ENCODE results near the gene ITPRIPL1.

The ITPRIPL1 gene

DNA sequence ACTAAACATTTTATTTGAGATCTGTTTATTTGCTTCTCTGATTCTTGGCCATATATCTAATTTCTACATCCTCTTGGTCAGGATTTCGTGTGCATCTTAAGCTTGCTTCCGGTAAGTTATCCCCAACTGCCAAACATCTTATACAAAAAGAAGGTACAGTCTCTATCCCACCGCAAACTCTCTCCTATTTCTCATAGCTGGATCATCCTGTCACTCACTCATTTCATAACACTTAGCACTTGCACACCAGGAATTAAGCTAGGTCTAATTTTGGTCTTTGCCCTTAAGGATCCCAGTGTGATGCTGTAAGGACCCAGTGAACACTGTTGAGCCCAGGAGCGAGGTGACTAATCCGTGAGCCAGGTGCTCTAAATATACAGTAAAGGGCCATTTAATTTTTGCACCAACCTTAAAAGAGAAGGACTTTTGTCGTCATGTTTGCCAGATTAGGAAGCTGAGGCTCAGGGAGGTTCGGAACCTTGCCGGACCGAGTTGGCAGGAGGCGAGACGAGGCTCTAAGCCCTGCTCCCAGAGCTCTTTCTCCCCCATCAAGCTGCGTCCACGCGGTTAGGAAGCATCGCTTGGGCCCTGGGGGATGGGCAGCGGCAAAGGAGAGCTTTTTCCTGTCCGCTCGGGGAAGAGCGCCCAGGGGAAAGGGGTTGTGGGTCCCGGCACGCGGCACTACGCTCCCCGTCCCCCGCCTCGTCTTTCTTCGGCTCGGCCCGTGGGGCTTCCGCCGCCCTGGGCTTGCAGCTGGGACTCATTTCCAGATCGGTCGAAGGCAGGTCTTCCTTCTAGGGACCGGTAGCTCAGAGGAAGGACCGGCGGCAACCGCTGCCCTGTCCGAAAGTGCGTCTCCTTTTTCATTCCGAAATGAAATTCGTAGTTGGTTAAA is 4.1 kb upstream of the ITPRIPL1 start:
- peak in 6 of 58 donors; percentile 12 to 38 (median 28) for DNase-seq

DNA sequence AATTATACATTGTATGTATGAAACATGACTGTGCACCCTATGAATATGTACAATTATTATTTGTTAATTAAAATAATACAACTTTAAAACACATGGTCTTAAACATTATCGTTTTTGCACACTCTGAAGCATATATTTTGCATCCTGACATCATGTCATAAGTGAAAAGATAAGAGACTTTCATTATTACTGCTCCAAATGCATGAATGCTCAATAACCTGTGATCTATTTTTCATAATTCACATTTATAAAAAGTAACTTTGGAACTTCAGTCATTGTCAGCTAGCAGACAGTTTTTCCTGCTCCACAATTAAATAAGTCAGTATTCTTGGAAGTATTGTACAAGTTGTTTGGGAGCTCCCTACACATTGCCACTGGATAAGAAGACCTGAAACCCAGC is 1.3 kb upstream of the ITPRIPL1 start:
- no peak for DNase-seq

DNA sequence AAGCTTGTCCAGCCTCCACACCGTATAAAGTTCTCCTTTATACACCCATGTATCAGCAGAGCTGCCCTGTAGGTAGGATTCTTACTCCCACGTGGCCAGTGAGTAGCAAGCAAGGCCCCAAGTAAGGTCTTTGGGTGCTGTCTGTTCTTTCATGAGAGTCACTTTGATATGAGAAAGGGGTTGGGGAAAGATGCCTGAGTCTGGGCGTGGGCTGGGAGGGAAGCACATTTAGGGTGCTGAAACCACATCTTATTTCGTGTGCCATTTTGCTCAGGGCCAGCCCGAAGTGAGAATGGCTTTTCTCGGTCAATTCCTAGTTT is 436 bp upstream of the ITPRIPL1 start:
- no peak for DNase-seq

DNA sequence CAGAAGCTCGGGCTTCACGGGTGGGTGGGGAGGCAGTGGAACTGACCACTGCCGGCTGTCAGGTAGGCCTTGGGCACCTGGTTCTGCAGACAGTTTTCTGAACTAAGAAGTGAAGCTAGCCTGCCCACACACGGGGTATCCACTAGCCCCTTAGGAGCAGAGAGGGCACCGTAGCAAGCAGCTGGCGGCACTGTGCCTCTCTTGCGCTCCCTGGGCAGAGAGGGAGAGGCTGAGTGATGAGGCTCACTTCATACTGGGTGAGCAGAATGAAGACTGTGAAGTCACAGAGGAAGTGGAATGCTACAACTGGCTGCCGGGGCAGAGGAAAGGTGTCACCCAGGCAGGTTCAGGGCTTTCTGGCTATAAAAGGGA is 753 bp downstream of the ITPRIPL1 start:
- no peak for DNase-seq

DNA sequence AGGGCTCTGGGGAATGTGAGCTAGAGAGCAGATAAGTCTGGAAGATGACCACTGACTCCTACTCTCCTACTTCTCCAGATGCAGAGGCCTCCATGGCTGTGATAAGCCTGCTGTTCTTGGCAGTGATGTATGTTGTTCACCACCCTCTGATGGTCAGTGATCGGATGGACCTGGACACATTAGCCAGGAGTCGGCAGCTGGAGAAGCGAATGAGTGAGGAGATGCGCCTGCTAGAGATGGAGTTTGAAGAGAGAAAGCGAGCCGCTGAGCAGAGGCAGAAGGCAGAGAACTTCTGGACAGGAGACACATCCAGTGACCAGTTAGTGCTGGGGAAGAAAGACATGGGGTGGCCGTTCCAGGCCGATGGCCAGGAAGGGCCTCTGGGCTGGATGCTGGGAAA is 1.4 kb downstream of the ITPRIPL1 start:
- no peak for DNase-seq

DNA sequence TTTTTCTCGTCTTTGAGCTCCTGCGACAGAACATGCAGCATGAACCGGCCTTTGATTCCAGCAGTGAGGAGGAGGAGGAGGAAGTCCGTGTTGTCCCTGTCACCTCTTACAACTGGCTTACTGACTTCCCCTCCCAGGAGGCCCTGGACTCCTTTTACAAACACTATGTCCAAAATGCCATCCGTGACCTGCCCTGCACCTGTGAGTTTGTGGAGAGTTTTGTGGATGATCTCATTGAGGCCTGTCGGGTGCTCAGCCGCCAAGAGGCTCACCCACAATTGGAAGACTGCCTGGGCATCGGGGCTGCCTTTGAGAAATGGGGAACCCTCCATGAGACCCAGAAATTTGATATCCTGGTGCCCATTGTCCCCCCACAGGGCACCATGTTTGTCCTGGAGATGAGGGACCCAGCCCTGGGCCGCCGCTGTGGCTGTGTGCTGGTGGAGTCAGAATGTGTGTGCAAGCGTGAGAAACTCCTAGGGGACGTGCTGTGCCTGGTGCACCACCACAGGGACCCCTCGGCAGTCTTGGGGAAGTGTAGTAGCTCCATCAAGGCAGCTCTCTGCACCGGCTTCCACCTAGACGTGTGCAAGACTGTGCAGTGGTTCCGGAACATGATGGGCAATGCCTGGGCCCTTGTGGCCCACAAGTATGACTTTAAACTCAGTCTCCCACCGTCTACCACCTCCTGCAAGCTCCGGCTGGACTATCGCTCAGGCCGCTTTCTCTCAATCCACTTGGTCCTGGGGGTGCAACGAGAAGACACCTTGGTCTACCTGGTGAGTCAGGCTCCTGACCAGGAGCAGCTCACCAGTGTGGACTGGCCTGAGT is 2.1 kb downstream of the ITPRIPL1 start:
- no peak for DNase-seq

DNA sequence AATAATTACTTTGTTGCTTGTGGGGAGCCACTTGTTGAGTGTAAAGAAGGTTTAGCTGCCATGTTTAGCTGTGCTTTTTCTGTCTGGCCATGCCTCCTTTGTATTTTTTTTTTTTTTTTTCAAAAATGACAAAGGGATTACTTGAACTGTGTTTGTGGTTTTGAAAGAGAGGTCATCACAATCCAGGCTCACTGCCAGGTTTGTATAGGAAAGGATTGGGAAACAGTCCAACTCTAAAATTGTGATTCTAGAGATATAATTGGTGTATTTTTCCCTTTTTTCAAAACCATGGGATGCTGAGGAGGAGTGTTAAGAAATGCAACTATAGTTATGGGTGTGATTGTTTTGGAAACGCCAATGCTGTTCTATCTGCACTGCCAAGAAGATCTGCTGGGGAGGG is 4.3 kb downstream of the ITPRIPL1 start:
- DNase-seq, result no peak

DNA sequence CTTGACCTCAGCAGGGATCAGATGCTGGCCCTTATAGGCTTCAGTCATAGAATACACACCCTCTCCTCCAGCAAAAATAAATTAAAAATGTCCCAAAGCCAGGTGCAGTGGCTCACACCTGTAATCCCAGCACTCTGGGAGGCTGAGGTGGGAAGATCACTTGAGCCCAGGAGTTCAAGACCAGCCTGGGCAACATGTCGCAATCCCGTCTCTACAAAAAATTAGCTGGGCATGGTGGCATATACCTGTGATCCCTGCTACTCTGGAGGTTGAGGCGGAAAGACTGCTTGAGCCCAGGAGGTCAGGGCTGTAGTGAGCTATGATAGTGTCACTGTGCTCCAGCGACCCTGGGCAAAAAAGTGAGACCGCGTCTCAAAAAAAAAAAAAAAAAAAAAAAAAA is 4.8 kb downstream of the ITPRIPL1 start:
- DNase-seq, result no peak

DNA sequence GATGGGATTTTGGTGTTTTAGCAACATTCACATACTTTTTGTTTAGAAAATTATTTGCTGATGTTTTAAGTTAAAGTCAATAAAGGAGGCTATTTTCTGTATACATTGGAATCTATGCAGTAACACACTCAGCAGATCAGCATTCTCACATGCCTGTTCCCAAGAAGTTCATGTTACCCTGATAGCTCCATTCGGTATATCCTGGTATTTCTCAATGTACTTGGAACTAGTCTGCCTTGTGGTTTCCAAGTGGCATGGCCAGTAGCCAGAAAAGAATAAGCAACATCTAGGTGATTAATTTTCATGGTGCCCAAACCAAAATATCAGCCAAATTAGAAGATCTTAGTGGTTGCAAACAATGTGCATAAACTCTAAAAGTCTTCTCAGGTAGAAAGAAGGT is 5.3 kb downstream of the ITPRIPL1 start:
- DNase-seq, result no peak

DNA sequence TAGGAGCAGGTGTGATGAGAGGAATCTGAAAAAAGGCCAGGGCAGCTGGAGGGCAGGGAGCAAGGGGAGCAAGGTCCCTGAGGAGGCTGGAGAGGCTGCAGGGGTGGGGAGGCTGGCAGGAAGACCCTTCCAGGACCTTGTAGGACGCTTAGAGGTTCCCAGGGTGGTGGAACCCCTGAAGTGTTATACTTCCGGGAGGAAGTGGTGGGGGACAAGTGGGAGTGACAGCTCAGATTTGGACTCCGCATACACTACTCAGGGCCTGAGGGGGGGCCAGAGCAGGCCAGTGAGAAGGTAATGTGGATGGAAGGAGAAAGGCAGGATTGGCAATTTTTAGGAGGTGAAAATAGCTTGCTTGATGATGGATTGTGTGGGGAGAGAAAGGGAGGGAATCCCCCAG is 8.6 kb downstream of the ITPRIPL1 start:
- no peak for DNase-seq

DNA sequence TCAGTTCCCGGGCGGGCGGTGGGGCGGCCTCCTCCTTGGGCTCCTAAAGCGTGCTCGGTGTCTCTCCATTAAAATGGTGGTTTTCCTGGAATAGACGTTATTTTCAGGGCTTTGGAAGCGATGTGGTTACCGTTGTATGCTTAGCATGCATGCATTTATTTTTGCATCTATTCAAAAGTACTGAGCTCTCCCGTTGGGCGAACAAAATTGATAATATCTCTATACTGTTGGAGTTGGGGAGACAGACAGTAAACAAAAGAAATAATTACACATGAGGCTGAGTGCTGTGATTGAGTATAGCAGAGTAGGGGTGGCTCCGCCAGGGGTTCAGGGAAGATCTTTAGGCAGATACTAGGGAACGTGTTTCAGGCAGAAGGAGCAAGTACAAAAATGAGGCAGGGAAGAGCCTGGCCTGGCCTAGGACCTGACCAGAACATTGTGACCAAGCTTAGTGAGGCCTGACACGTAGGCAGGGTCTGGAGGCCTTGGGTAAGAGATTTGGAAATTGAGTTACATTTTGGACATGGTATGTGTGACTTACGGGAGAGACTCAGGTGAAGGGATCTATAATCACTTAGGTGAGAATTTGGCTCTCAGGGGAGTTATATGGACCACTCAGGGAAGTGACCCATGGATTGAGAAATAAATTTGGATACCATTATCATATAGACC is 11.1 kb downstream of the ITPRIPL1 start:
- no peak for DNase-seq

DNA sequence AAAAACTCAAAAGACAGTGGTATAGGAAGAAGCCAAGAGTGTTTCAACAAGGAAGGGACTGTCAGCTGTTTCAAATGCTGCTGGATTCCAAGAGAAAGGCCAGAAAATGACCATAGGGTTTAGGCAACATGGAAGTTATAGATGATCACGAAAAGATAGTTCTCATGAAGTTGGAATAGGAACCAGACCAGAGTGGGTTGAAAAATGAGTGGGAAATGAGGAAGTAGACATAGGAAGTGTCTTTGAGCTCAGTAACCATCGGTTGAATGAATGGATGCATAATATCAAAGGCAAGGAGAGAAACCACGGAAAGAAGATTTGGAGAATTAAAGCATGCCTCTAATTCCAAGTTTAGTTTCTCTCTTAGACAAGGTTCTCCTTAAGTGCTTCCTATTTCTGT is 11.8 kb downstream of the ITPRIPL1 start:
- DNase-seq, result no peak

DNA sequence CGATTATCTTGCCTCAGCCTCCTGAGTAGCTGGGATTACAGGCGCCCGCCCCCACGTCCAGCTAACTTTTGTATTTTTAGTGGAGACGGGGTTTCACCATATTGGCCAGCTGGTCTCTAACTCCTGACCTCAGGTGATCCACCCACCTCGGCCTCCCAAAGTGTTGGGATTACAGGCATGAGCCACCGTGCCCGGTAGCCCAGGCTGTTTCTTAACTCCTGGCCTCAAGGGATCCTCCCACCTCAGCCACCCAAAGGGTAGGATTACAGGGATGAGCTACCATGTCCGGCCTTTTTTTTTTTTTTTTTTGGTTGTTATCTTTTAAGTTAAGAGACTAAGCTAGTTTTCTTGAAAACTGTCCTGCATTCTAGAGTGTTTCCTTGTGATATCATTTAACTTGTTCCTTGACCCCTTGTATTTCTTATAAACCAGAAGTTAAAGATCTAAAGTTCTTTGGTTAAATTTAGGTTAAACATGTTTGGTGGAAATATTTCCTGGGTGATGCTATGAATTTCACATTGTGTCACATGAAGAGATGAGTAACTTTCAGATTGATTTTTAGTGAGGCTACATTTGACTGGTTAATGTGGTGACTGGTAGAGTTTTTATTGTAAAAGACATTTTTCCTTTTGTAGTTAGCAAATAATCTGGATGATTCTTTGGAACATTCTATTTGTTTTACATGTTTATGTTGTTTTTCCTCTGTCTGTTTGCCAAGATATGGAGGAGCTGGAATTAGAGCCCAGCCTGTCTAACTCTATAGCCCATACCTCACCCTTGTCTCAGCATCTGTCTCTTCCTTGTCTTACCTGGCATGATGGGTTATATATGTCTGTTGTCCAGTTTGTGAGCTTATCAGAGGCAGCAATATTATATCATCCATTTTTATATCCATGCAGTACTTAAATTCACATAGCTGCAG is 15.6 kb downstream of the ITPRIPL1 start:
- no peak for DNase-seq

DNA sequence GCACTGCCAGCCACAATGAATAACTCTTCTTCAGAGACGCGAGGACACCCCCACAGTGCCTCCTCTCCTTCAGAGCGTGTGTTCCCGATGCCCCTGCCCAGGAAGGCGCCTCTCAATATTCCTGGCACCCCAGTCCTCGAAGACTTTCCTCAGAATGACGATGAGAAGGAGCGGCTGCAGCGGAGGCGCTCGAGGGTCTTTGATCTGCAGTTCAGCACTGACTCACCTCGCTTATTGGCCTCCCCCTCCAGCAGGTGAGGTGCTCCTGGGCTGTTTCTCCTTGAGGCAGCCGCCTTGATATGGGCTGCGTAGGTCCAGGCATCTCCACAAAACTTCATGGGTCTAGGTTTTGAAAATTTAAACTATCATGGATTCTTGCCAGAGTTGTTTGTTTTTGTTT is 16.5 kb downstream of the ITPRIPL1 start:
- DNase-seq, result no peak

DNA sequence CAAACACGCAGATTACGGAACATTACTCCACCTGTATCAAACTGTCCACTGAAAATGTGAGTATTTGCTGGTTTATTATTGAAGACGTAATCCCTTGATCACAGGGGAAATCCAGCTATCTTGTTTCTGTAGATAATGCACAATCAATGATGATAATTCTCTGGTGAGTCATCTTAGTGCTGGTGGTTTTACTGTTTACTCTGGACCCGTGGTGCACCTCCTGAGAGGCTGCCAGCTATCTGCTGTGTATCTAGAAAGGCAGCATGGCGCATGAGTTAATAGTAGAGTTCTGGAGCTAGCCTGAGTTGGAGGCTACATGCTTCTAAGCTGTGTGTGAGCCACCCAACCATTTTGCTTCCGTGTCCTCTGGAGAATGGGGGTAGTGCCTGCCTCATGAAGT is 17.0 kb downstream of the ITPRIPL1 start:
- no peak for DNase-seq

DNA sequence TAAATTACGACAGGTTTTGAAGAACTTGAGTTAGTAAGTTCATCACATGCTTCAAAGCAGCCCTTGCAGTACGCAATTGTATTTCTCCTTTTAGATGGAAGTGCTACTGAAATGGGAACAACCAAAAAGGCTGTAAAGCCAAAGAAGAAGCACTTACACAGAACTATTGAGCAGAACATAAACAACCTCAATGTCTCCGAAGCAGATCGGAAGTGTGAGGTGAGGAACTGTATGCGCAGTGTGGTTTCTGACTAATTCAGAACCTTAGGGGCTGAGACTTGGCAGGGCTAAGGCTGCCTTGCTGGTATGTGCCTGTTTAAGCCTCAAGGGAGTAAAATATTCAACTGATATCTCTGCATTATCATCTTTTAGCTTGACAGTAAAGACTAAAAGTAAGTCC is 18.9 kb downstream of the ITPRIPL1 start:
- peak in 1 of 58 donors; percentile 58 for DNase-seq

DNA sequence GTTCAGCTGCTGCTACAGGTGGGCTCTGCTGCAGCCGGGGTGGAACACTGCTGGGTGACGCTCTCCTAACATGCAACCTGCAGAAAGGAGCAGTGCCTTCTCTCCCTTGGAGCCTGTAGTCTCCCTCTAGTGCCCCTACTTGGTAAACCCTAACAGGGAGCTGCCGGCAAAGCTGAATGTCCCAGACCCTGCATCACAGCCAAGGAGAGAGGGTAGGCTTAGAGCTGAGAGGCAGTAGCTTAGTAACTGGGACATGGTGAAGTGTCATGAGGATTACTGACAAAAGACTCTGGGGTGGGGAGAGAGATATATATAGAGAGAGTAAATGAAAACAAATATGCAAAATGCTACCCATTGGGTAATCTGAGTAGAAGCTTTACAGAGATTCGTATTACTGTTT is 20.3 kb downstream of the ITPRIPL1 start:
- DNase-seq, result no peak

DNA sequence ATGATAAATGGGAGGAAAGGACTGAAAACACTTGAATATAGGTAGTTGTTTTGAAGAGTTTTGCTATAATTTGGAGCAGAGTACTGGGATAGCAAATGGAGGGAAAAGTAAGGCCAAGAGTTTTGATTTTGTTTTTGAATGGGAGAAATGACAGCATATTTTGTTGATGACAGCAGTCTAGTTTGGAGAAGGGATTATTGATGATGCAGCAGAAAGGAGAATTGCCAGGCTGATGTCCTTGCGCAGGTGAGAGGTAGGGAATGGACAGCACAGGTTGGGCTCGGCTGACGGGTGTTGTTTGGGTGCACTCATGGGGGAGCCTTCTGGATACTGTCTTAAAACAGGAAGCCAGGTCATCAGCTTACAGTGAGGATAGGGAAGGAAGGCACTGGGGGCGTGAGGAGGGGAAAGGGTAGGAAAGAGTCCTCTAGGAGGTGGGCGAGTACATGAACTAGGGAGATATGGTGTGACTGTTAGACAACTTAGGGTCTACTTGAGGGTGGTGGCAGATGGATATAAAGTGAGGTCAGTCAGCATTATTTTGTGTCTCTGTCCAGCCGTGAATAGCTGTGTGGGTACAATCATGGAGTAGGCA is 20.8 kb downstream of the ITPRIPL1 start:
- no peak for DNase-seq

DNA sequence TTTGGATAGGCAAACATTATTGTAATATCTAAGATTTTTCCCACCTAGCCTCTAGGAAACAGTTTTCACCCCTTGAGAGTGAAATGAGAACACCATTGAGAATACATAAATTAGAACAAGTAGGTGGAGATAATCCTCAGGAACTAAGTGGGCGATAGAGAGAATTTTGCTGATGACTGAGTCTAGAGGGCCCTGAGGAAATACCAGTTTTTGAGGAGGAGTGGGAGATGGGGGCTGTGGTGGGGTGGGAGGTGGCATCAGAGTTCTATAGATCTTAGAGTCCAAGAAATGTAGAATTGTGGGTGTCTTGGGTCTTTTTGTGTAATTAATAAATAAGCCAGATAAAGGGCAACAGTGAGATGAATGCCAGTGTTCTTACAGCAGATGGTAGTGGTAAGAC is 22.3 kb downstream of the ITPRIPL1 start:
- no peak for DNase-seq

DNA sequence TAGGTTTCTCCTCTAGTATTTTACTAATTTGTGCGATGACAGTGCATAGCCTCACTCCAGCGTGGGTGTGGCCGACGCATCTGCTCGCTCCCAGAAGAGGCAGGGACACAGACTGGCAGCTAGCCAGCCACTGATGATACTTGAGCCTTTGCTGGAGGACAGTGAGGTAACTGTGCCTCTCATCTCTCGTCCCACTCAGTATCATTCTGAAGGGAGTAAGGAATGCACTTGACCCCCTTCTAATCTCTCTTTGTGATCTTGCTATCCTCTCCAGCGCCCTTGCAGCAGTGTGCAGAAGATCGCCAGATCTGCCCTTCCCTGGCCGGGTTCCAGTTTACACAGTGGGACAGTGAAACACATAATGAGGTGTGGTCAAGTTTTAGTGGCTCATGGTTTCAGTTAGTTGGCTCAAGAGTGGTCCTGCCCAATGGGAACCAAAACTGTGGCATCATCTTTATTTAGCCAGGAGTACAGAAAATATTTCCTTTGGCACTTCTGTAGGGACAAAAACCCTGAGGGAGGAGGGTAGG is 28.0 kb downstream of the ITPRIPL1 start:
- DNase-seq, result peak in 18 of 58 donors; percentile 5 to 82 (median 17)

All from anterior cingulate cortex (tissue), 58 donors.